T-helper 1 cell (primary cell): Measurements from ENCODE around the gene SDK2.

Experiments
- DNase-seq, 5 donors: peaks; one replicate each; pipeline ENCODE4 v3.0.0-alpha.2; 2012 to 2020

The SDK2 gene

DNA sequence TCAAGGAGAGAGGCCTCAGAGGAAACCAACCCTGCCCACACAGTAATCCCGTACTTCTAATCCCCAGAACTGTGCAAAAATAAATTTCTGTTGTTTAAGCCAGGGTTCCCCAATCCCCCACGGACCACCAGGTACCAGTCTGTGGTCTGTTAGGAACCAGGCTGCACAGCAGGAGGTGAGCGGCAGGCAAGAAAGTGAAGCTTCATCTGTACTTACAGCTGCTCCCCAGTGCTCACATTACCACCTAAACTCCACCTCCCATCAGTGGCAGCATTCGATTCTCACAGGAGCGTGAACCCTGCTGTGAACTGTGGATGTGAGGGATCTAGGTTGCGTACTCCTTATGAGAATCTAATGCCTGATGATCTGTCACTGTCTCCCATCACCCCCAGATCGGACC lies 231.3 kb downstream of the SDK2 start:
- no peak for DNase-seq

DNA sequence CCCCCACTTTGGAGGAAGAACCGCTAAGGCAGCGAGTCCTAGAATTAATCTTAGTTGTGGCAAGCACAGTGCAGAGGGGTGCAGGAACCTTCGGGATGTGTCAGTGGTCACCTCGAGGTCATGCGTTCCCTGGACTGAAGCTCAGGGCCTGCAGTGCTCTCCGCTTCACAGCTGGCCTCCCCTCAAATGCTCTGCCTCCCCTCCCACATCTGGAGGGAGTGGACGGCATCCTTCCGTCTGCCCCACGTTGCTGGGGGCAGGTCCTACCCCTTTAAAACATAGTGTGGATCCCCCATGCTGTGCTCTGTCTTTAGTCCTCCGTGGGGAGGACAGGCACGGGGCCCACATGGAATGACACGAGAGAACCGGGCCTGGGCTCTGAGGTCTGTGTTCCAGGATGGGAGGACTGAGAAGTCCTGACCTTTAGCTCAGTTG lies 232.9 kb downstream of the SDK2 start:
- DNase-seq: no peak

DNA sequence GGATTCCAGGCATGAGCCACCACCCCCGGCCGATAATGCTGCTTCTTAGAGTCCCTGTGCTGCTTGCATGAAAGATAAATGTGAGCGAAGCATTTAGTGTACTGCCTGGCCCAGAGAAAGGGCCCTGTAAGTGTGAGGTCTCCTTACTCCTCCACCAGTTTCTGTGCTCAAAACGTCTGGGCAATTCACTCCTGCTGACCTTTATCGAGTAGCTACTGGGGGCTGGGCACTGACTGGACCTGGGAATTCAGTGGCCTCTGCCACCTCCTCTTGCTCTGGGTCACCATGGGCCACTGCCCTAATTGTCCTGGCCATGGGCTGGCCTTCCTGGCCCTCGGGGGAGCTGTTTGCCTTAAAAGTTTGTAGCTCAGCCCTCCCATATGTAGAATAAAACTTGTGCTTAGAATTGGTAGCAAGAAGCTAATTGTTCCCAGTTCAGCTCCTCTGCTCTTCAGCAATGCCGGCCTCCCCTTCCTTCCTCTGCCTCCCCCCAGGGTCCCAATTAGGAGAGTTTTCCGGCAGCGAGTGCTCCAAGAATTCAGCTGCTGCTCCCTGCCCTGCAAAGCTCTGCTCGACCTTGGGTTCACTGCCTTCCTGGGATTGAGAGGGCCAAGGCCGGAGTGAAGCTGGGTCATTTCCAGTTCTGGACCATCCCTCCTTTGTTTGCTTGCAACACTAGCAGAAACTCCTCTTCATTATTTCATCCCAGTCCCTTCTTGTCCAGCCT lies 233.5 kb downstream of the SDK2 start:
- DNase-seq: no peak

DNA sequence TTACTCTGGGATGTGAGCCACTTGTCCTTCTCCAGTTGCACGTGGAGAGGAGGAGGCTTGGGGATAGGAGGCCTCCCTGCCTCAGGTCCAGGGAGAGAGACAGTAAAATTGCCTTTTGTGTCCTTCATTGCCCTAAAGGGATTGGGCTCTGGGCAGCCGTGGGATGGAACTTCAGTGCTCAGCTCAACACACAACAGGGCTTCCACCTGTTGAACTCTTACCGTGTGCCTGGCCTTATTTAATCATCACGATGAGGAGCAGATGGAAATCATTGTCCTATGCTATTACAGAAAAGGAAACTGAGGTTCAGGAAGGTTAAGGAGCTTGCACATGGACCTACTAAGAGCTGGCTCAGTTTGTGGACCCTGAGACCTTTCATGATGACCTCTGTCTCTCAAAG lies 240.0 kb downstream of the SDK2 start:
- DNase-seq: no peak

DNA sequence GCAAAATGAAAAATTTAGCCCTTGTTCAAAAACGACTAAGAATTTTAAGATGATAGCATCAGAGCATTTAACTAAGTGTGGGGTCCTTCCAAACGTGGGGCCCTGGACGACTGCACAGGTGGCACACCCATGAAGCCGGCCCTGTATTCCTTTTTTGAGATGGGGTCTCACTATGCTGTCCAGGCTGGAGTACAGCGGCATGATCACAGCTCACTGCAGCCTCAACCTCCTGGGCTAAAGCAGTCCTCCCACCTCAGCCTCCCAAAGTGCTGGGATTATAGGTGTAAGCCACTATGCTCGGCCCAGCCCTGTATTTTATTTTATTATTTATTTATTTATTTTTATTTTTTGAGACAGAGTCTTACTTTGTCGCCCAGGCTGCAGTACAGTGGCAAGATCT lies 241.8 kb downstream of the SDK2 start:
- no peak for DNase-seq

DNA sequence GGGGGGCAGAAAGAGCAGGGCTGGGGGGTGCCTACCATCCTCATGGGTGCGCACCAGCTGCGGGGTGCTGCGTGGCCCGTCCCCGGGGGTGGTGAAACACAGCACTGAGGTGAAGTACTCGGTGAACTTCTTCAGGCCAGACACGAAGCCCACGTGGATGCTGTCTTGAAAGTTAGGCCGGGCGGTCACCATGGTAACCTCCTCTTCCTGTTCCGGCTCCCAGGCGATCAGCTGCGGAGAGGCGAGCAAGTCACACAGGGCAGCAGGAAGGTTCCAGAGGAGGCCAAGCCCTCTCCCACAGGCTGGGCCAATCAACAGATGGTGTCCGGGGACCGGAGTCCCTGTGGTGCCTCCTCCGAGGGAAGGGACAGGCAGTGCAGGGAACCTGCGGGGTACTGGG lies 242.3 kb downstream of the SDK2 start:
- DNase-seq: peak in 1 of 5 donors; percentile 51

DNA sequence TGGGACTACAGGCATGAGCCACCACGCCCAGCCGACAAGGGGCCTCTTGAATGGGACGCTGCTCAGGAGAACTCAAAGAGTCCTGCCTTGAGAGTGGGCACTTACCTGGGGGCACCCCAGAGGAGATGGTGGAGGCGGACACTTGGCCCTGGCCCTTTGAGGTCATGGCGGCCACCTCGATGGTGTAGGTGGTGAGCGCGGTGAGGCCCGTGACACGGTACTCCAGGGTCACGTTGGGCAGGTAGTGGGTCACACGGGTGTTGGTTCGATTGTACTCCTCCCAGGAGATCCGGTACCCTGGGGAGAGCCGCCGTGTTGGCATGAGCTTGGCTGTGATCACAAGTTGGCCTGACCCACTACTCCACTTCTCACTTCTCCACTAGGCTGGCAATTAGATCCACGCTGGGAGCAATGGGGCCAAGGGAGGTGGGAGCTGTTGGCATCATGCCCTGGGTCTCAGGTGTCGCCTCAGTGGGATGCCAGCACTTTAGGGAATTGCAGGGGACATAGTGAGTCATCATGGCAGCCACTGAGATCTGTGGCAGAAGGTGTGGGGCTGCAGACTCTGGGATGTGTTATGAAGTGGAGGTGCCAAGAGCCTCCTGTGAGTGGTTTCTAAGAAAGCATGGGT lies 243.2 kb downstream of the SDK2 start:
- no peak for DNase-seq

DNA sequence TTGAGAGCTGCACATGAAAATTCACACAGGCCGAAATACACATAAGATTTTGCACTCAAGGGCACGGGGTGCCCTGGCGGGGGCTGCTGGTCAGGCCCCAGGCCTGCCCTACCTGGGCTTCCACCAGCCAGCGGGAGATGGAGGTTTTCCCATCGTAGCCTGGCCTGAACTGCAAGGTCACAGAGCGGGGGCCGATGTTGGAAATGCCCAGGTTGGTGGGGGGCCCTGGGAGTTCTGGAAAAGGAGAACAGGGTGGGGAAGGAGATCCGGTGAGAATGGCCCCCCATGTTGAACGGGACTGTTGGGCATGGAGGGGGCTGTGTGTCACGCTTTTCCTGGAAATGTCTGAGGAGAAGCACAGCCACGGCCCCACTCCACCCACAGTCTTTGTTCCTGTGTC lies 245.2 kb downstream of the SDK2 start:
- no peak for DNase-seq

DNA sequence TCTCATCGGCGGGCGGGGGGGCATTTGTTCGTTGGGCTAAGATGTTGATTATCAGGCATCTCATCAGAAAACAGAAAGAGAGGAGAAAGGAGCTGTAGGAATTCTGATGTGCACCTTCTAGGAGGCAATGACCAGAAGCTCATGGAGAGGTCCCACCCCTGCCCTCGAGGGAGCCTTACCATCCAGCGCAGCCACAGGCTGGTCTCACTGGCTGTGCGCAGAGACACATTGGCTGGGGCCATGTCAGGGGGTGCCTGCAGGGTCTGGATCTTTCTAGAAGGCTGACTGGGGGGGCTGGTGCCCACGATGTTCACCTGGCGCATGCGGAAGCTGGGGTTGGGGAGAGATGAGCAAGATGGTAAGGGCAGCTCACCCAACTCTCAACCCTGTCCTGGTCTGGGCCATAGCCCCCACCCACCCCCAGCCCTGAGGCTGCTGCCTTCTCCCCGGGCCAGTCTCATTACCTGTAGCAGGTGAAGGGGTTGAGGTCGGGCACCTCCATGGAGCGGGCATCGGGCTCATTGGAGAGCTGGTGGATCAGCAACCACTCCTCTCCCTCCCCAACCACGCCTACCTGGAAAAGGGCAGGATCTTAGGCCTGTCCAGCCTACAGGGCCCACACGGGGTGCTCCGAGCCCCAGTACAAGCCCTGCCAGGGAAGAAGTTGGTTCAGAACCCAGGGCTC lies 246.2 kb downstream of the SDK2 start:
- DNase-seq: no peak

DNA sequence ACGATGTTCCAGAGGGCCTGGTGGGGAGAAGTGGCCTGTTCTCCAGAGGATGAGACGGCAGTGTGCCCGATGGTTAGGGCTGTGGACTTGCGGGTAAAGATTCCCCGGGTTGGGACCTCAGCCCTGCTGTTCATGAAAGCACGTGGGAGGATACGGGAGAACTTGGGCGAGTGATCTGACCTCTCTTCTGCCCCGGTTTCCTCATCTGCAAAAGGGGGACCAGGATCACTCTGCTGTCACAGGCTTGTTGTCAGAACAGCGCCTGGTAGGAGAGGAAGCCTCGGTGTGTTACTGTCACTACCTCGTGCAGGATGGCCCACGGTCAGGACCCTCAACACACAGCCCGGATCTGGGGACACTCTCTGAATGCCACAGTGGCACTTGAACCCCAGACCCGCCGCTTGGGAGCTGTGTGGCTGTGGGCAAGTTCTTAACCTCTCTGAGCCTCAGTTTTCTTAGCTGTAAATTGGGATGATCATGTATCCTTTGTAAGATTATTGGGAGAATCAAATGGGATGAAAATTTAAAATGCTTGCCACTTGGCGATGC lies 246.9 kb downstream of the SDK2 start:
- DNase-seq: no peak

DNA sequence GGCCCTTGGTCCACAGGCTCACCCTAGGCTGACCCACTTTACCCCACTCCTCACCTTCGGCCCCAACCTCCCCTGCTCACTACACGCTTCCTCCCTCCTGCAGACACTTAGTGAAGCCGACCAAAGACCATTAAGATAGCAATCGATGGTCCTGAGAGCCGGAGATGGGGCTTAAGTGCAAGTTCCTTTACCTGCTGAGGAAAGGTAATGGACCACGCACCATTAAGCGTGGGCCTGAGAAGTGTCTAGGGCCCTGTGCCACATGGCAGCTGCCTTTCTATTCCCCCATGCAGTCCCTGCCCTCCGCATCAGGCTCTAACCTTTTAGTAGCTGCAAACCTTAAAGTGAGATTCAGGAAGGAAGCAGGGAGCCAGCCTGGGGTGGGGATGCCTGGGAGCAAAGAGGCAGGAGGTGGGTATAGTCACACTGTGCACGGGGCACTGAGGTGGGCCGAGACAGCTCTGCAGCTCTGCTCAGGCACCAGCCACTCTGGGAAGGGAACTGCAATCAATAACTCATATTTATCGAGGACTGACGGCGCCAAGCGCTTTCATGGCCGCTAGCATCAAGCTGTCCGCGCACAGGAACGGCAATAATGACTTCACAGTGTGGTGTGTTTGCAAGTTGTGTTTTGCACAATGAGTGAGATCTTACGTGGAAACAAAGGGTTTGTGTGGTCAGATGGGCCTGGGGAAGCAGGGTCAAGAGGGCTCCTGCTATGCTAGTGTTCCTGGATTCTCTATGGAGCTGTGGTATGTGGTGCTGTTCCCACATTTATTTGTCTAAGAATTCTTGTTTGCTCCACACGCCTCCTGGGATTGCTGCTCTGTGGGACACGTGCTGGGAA lies 247.6 kb downstream of the SDK2 start:
- DNase-seq: no peak

DNA sequence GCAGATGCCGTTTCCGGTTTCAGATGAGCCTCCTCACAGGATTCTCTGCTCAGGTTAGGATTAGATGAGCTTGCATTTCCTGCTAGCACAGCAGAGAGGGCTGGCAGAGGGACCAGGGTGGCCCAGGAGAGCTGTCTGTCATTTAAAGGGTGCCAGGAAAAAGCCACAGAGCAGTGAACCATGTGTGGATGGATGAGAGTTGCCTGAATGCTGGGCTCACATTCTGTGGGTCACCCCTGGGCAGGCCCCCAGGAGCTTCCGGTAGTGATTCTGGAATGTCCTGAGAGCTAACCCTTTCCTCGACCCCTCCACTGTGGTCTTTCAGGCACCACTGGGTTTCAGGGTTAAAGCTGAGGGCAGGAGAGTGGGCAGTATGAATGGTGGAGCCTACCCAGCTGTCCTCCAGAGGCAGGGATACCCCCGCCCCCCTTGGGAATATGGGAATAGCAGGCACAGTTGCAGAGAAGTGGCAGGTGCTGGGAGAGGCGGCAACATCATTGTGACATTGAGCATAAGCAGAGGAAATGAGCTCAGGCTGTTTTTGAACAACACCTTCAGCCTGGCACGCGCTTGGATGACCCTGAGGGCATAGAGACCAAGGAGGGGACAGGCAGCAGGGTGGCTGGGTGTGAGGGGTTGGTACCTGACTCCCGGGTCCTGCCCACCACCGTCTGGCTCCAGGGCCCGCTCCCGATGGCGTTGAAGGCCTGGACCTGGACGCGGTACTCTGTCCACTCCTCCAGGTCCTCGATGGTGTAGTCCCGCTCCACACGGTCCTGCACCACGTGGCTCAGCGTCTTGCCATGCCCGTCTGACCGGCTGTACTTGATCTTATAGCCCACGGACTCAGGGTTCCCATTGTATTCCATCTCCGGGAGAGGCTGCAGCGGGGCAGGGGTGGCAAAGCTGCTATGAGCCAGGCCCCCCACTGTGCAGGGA lies 249.5 kb downstream of the SDK2 start:
- DNase-seq: no peak

DNA sequence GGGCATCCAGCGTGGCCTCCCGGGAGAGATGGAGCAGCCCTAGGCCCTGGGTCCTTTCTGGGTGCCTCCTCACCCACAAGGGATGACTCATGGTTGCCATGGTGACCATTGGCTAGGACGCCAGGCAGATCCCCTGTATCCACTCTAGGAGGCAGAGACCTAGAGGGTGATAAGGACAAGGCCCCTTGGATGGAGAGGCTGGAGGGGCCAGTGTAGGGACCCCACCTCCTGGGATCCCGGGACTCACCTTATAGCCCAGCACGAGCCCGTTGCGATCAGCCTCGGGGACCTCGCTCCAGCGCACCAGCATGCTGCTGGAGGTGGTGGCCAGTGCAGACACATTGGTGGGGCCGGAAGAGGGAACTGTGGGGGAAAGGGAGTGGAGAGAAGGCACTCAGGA lies 250.3 kb downstream of the SDK2 start:
- no peak for DNase-seq

DNA sequence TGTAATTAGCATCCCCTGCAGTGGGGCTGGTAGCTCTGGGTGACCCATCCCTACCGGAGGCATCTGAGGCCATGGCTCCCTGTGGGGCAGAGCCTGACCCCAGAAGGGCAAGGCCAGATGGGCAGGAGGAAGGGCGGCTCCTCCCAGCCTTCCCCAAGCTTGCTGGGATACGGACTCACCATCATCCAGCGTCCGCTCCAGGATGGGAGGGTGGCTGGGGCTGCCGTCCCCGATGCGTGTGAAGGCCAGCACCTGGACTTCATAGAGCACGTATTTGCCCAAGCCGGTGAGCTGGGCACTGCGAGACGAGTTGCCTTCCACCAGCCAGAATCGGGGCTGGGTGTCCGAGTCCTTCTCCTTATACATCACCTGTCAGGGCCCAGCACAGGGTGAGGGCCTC lies 250.9 kb downstream of the SDK2 start:
- DNase-seq: no peak

DNA sequence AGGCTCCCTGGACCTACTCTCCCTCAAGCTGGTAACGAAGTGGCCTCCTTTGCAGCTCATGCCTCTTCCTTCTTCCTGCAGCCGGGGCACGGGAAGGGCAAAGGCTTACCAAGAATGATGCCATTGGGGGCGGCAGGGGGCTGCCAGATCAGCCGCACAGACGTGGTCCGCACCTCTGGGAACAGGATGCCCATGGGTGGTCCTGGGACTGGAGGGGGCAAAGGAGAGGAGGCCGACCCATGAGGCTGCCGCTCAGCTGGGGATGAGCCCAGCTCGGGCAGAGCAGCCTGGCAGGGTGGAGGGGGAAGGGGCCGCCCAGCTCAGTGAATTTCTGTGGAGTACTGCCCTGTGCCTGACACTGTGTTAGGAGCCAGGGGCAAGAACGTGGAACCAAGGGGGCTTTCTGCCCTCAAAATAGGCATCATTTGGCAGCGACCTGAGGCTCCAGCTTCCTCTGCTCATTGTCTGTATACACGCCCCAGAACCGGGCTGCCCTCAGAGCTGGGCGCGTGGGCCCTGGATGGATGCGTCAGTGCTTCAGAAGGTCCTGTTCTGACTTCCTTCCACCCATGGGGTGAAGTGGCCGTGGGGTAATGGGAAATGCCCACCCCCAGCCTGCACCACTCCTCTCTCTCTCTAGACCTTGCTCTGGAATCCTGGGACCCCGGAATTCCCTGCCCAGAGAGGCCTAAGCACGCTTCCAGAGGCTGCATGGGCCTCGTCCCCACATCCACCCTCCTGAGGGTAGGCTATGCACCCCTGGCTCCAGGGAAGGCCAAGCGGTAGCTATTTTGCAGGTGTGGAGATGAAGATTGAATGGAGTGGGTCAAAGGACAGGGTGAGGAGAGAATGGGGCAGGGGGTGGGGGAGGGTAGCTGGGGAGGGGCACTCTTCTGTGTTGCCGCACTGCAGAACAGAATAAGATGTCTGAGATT lies 252.6 kb downstream of the SDK2 start:
- DNase-seq: no peak

DNA sequence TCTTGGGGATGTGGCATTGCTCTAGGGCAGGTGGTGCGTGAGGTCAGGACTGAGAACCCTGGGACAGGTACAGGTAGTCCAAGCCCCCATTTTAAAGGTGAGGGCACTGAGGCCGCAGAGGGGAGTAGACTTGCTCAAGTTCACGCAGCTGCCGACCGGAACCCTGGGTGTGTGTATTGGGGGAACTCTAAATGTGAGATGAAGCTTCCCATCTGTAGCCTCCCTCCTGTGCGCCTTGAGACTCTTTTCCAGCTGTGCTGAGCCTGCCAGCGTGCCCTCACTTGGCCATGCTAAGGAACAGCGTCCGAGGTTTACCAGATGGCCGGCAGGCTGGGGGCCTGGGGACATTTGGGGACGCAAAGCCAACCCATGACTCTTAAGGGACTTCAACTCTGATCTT lies 253.4 kb downstream of the SDK2 start:
- DNase-seq: no peak

DNA sequence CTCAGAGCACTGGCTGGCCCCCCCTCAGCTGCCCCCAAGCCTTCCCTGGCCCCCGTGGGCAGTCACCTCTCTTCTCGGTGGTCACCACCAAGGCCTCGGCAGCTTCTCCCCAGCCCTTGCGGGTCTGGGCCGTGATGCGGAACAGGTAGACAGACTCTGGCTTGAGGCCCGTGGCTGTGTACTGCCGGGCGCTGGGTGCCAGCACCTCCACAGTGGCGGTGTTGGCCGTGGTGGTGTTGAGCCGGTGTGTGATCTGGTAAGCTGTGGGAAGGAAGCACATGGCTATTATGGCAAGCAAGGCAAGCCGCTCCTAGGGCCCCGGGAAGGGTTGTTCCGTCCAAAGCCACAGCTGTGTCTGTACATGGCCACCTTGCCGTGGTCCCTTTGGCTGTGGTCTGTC lies 254.0 kb downstream of the SDK2 start:
- DNase-seq: no peak

DNA sequence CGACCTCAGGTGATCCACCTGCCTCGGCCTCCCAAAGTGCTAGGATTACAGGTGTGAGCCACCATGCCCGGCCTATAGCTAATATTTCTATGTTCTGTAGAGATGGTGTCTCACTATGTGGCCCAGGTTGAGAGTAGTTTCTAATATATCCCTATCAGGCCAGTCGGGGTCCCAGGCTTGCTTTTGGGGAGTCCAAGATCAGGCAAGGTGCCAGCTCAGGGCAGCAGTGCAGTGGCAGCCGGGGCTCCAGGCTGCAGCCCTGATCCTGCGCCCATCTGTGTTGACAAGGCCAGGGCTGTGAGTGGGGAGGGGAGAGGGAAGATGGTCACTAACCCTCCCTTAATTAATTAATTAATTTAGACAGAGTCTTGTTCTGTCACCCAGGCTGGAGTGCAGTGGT lies 254.8 kb downstream of the SDK2 start:
- no peak for DNase-seq

DNA sequence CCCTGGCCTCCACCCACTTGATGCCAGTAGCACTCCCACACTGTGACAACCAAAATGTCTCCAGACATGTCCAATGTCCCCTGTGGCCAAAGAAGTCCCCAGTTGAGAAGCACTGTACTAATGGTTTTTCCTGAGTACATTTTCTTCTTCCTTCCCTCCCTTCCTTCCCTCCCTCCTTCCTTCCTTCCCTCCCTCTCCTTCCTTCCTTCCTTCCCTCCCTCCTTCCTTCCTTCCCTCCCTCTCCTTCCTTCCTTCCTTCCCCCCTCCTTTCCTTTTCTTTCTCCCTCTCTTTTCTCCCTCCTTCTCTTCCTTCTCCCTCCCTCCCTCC lies 255.7 kb downstream of the SDK2 start:
- no peak for DNase-seq

DNA sequence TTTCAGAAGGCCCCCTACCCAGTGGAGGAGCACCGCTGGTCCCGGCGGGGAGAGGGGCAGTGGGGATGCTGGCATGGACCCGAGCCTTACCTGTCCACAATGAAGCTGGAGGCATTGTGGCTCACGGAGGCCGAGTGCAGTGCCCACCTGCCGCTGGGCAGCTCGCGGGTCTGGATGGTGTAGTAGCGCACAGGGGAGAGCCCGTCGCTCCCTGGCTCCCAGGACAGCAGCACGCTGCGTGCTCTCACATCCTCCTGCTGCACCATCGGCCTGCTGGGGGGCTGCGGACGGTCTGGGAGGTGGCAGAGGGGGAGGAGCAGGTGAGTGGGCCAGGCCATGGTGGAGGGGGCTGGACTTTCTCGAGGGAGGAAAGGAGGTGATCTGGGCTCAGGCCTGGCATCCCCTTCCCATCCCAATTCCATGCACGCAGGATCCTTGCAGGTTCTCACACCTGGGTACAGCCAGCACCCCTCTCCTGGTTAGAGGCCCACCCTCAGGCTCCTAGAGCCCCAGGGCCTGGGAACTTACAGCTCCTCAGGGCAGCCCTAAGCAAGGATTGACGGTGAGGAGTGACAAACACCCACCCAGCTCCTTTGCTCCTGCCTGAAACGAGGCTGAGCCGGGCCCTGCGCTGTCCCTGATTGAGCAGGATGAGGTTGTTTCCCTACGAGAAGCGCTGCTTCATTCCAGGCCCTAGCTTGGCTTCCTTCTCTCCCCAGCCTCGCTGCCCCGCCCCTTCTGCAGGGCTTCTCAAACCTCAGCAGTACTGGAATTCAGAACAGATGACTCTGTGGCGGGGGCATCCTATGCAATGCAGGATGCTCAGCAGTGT lies 256.3 kb downstream of the SDK2 start:
- DNase-seq: no peak
